CD4-positive, alpha-beta T cell treated with Interleukin-17A for 1 hour (primary cell): ENCODE measurements around the gene PGLYRP3.

Experiments
- DNase-seq: peaks from one replicate; pipeline ENCODE4 v3.0.0-alpha.2; 2020

Gene PGLYRP3

DNA sequence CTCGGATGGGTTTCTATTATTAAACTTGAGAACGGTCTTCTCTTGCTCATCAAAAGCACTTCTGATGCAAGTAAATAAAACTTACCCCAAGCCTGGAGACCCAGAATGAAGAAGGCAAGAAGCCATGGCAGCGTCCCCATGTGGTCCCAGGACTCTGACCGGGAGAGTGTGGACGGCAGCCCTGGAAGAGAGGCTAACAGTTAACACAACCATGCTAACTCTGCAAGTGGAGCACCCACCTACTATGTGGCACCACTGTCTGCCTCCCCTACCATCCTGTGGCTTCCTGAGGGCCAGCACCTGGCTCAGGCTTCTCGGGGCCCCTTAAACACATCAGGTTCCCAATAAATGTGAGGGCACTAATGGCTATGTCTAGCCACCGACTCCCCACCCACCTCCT lies 2.2 kb downstream of the PGLYRP3 start:
- no peak for DNase-seq

GRCh38 chr1:153309441-153309840 lies 3.3 kb downstream of the PGLYRP3 start:
- DNase-seq = no peak

- DNase-seq = no peak
Observed at GRCh38 chr1:153308540-153308939, 4.2 kb downstream of the PGLYRP3 start.

GRCh38 chr1:153307221-153307600 lies 5.5 kb downstream of the PGLYRP3 start:
- no peak for DNase-seq

DNA sequence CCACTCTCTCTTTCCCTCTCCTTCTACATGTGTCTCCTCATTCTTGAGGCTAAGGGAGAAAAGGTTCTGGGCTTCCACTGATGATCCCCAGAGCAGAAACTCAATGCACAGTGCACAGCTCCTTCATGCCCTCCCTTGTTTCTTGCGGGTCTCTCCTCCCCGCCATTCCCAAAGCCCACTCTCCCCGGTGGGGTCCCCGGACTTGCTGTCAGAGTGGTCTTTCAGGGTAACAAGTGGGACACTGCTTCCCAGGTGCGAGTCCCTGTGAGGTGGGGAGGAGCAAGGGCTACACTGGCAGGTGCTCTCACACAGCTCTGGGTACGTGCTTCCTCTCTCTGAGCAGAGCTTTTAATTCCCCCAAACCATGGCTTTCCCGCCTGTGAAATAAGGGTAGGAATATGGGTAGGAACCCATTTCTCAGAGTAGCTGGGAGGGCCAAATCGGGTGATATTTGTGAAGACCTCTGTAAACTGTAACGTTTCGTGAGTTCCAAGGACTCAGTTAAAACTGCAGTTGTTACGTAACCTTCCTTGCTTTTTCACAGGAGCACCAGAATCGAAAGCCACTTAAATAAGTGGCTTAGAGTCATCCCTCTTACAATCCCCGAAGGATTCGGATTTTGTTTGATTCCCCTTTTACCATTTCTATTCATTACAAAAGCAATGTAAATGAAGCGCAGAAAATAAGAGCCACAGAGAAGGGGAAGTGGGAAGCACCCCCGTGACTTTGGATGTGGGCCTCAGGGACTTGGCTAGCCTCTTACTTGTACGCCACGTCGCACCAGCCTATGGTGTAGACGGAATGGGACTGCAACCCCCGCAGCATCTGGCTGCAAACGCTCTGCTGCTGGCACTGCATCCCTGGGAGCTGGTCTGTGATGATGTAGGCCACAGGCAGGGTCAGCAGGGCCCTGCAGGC lies 6.2 kb downstream of the PGLYRP3 start:
- no peak for DNase-seq

- no peak for DNase-seq
Observed at GRCh38 chr1:153305682-153306081, 7.1 kb downstream of the PGLYRP3 start.

DNA sequence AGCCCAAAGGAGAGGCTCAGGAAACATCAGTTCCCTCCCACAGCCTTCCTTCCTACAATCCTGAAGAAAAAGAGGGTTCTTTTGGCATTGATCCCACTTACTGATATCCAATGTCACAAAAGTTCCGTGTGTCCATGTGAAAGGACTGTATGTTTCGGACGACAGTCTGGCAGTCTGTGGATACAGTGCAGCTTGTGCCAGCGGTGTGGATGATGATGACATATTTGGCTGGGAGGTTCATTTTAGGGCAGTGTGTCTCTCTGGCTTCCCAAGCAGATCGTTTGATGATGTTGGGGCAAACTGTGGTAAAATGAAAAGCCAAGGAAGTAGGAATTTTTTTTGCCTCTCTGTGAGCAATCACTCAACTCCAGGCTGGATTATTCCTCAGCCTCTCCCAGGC lies 10.4 kb downstream of the PGLYRP3 start:
- no peak for DNase-seq

DNA sequence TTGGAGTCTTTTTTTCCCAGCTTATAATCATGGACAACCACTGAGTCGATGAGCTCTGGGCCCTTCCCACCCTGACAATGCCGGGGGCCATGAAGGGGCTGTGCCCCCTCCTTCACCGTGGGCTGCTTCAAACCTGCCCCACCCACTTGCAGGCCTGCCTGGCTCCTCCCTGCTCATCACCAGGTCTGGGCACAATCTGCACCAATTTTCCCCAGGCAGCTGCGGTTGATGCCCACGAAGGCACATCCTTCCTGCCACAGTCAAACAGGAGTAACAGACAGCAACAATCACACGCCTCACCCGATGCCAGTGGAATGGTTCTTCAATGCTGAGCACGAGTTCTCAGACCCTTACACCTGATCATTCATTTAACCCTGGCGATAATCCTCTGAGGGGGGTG lies 18.9 kb downstream of the PGLYRP3 start:
- peak; percentile 25 for DNase-seq

DNA sequence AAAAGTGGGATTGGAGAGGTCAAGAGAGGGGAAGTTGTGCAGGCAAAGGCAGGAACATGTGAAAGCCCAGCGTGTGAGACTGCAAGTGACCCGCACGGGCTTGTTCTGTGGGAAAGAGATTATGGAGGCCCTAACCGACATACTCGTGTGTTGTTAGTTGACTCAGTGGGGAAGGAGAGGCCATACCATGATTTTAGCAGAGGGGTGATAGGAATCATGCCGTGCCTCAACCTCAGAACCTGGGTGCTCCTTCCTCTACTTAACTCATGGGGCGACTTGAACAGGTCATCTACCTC lies 19.3 kb downstream of the PGLYRP3 start:
- no peak for DNase-seq

DNA sequence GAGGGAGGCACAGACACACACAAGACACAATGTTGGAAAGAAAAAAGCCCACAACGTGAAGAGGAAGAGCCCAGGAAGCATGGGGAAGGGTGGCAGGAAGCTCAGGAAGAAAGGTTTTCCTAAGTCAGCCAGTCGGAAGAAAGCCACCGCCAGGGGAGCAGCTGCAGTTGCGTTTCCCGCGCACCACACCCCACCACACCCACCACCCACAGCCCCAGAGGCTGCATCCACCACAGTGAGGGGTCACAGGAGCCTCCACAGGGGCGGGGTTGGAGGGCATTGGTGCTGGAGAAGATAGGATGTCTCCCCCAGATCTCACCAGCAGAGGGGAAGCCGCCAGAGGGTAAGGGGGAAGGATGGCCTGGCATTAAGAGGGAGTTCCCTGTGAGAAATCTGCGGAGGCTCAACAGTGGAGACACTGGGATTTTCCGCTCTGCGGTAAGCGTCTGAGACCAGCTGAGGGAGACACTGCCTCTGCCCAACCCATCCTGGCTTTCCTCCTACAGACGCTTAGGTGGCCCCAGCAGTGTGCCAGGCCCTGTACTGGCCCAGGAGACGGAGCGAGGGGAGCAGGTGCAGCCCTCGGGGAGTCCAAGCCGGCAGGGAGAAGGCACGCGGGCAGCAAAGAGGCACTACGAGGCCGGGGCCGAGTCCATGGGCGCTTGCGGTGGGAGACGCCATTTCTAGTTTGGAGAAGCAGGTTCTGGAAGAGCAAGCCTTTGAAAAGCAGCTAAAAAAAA lies 19.8 kb downstream of the PGLYRP3 start:
- no peak for DNase-seq

GRCh38 chr1:153292185-153292584 lies 20.6 kb downstream of the PGLYRP3 start:
- no peak for DNase-seq

DNA sequence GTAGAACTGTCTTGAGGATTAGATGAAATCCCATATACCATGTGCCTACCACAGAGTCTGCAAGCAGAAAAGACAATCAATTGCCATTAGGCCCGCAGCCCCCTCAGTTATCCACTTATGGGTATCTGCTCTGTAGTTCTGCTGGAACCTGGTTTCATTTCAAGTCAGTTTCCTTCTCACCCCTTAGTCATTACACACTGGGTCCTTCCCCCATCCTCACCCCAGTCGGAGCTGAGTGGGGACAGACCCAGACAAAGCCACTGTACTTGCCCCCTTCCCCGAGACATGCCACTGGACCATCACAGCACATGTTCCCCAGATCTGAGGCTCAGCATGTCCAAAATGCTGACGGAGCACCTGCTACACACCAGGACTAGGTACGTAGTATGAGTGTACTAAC lies 21.2 kb downstream of the PGLYRP3 start:
- no peak for DNase-seq

DNA sequence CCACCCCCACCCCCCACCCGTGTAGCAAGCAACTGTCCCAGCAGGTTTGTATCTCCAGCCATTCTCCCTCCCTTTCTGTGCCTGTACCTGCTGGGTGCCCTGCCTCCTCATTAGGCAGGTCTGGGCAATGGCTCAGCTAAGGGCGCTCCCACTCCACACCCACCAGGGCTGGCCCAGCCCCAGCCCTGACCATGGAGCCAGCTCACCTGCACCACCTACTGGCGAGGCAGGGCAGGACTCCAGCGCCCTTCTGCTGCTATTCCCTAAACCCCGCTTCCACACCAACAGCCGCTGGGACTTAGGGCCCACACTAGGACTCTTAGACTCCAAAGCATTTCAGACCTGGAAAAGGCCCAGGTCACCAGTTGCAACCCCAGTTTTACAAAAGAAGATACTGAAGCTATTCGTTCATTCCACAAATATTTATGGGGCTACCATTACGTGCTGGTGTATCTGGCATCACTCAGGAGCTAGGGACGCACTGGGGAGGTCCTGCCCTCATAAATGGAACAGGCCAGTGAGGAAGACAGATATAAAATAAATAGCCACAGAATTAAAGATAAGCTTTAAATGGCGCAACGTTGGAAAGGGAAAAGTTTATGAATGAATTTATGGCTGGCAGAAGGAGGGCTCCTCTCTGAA lies 24.0 kb downstream of the PGLYRP3 start:
- DNase-seq = no peak

GRCh38 chr1:153277852-153278251 lies 34.9 kb downstream of the PGLYRP3 start:
- peak; percentile 50 for DNase-seq

- no peak for DNase-seq
Observed at GRCh38 chr1:153272186-153272585, 40.6 kb downstream of the PGLYRP3 start.

- DNase-seq = no peak
Observed at GRCh38 chr1:153271711-153272110, 41.0 kb downstream of the PGLYRP3 start.

- DNase-seq = no peak
Observed at GRCh38 chr1:153265457-153265856, 47.3 kb downstream of the PGLYRP3 start.

- DNase-seq = no peak
Observed at GRCh38 chr1:153262462-153263157, 50.1 kb downstream of the PGLYRP3 start.

- DNase-seq = no peak
Observed at GRCh38 chr1:153262070-153262366, 50.7 kb downstream of the PGLYRP3 start.

GRCh38 chr1:153261281-153262069 lies 51.3 kb downstream of the PGLYRP3 start:
- DNase-seq = peak; percentile 31

GRCh38 chr1:153260585-153261280 lies 52.0 kb downstream of the PGLYRP3 start:
- peak; percentile 22 for DNase-seq

DNA sequence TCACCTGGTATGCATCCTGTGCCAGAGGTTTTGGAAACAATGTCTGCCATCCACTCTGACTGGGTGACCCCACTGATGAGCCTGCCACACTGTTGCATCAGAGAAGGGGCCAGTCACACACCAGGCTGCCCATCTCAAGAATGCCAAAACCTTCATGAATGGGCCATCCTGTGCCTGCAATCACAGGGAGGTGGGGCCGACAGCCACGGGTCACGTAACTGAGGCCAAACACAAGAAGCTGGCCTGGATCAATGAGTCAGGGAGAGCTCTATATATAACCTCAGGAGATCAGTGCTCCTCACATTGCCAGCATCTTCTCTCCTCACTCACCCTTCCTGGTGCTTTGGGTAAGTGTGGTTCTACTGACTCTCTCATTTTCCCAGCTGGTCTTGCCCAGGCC lies 53.4 kb downstream of the PGLYRP3 start, which contains the start of gene LORICRIN:
TSS of gene LORICRIN (plus strand) at position 301 of the 400 bp plus-strand sequence. CDS start 1,263 bp downstream, outside the sequence.
- no peak for DNase-seq
